OCI-LY1 (cell line): Measurements from ENCODE around the gene BCL2L11.
A peak's percentile ranks its signal among the peaks of the same experiment; 100 is the strongest.

Experiments used
- H2AFZ ChIP-seq: fragments of 200-600 bp; sonication (generic), shearing (Covaris generic); 2 replicates; pipeline ENCODE4 v1.6.0; 2014; ENCODE audit warnings: antibody characterized with exemption, mild to moderate bottlenecking, low read length
- H3F3A ChIP-seq: fragments of 200-600 bp; sonication (generic), shearing (Covaris generic); 2 replicates; pipeline ENCODE4 v1.6.0; 2014; ENCODE audit warnings: mild to moderate bottlenecking, antibody characterized with exemption, low read length, moderate library complexity; ENCODE audit not compliant: insufficient read depth
- H3K27ac ChIP-seq: fragments of 200-600 bp; sonication (generic); 2 replicates; pipeline ENCODE4 v1.5.1; 2014; ENCODE audit warnings: low read length, mixed run types, mild to moderate bottlenecking, low read depth; ENCODE audit not compliant: poor library complexity, severe bottlenecking
- H3K27me3 ChIP-seq: fragments of 200-600 bp; sonication (generic); 2 replicates; pipeline ENCODE4 v1.6.0; 2014; ENCODE audit warnings: antibody characterized with exemption, mild to moderate bottlenecking, low read length, moderate library complexity; ENCODE audit not compliant: insufficient read depth
- H3K36me3 ChIP-seq: fragments of 200-600 bp; sonication (generic); 2 replicates; pipeline ENCODE4 v1.6.1; 2014; ENCODE audit warnings: mild to moderate bottlenecking, antibody characterized with exemption, low read length, moderate library complexity, mixed read lengths; ENCODE audit not compliant: insufficient read depth
- H3K4me1 ChIP-seq: fragments of 200-600 bp; sonication (generic); 2 replicates; pipeline ENCODE4 v1.5.1; 2014; ENCODE audit warnings: mild to moderate bottlenecking, low read length, moderate library complexity; ENCODE audit not compliant: insufficient read depth, severe bottlenecking
- H3K4me2 ChIP-seq: fragments of 200-600 bp; sonication (generic), shearing (Covaris generic); 2 replicates; pipeline ENCODE4 v1.6.1; 2014; ENCODE audit warnings: low read length
- H3K4me3 ChIP-seq: fragments of 200-600 bp; sonication (generic); 2 replicates; pipeline ENCODE4 v1.5.1; 2014; ENCODE audit warnings: low read length, low read depth, mild to moderate bottlenecking, mixed read lengths; ENCODE audit not compliant: poor library complexity, severe bottlenecking
- H3K79me2 ChIP-seq: fragments of 200-600 bp; shearing (Covaris generic); 2 replicates; pipeline ENCODE4 v1.6.1; 2016; ENCODE audit warnings: mixed run types, low read length, mixed read lengths; ENCODE audit not compliant: insufficient read depth
- H3K9ac ChIP-seq: fragments of 200-600 bp; sonication (generic), shearing (Covaris generic); 2 replicates; pipeline ENCODE4 v1.6.1; 2014; ENCODE audit warnings: mild to moderate bottlenecking, low read length, mixed read lengths
- H3K9me2 ChIP-seq: fragments of 200-600 bp; sonication (generic), shearing (Covaris generic); 2 replicates; pipeline ENCODE4 v1.6.1; 2014; ENCODE audit warnings: low read depth, mild to moderate bottlenecking, low read length, mixed read lengths
- H3K9me3 ChIP-seq: fragments of 200-600 bp; shearing (Covaris generic); 2 replicates; pipeline ENCODE4 v1.6.1; 2014; ENCODE audit warnings: low read length, mixed read lengths
- H4K20me1 ChIP-seq: fragments of 200-600 bp; sonication (generic), shearing (Covaris generic); 2 replicates; pipeline ENCODE4 v1.6.0; 2016; ENCODE audit warnings: mild to moderate bottlenecking, low read length; ENCODE audit not compliant: insufficient read depth
- CTCF ChIP-seq: fragments of 200-600 bp; sonication (generic), shearing (Covaris generic); IDR thresholded peaks from 2 replicates; pipeline ENCODE4 v1.5.1; 2017; ENCODE audit warnings: mild to moderate bottlenecking, antibody characterized with exemption, low read length, moderate library complexity, mixed read lengths
- EZH2 ChIP-seq: fragments of 200-600 bp; sonication (generic), shearing (Covaris generic); IDR thresholded peaks from 2 replicates; pipeline ENCODE4 v1.8.0; 2017; ENCODE audit warnings: borderline replicate concordance, mixed run types, mild to moderate bottlenecking, antibody characterized with exemption, low read length, moderate library complexity, mixed read lengths

Gene BCL2L11

DNA sequence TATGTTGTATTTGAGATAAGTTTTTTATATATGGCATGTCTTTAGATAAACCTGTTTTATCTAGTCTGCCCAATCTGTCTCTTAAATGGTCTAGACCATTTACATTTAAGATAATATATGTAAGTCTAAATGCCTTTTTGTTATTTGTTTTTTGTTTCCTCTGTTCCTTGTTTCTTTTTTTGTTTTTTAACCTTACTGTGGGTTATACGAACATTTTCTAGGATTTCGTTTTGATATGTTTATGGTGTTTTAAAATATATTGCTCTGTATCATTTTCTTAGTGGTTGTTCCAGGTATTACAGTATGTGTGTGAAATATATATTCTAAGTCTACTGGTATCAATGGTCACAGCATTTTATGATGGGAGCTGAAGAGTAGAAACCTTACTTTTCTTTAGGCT is 13.3 kb downstream of the BCL2L11 start:
- Histone ChIP-seq H3F3A (0 out of 2 replicates have a peak, but pooled peaks cover 3% of the 10 kb centered on the region), H3K36me3 (peaks cover 99% of the 10 kb centered on the region), H4K20me1 (peaks cover 3% of the 10 kb centered on the region), H3K9me2 (no peaks in the 10 kb centered on the region), H3K9me3 (no peaks in the 10 kb centered on the region), H3K4me3 (no peak overlapping the region), H3K27me3 (no peaks in the 10 kb centered on the region), H3K79me2 (peaks cover 99% of the 10 kb centered on the region), H3K27ac (peak overlapping the region; percentile 37), H3K9ac (no peak overlapping the region), H2AFZ (no peak overlapping the region), H3K4me2 (peak overlapping the region; percentile 36; the same call in 1 of the 2 replicates), H3K4me1 (peaks cover 95% of the 10 kb centered on the region)
- TF ChIP-seq CTCF (no peak), EZH2 (no peak)

- Histone ChIP-seq H3K36me3 (peaks cover 99% of the 10 kb centered on the region), H3K4me1 (peaks cover 90% of the 10 kb centered on the region)
Observed at GRCh38 chr2:111135237-111135909, 14.7 kb downstream of the BCL2L11 start.

GRCh38 chr2:111135910-111136297 is 15.2 kb downstream of the BCL2L11 start:
- Histone ChIP-seq H4K20me1 (peaks cover 6% of the 10 kb centered on the region), H3K4me3 (no peak overlapping the region)
- TF ChIP-seq CTCF, result no peak
- TF ChIP-seq EZH2, result no peak

More at GRCh38 chr2:111135237-111135909, 14.7 kb downstream of the BCL2L11 start:
- Histone ChIP-seq H2AFZ (no peak overlapping the region), H3K27ac (peak overlapping the region; percentile 3), H3K79me2 (peaks cover 99% of the 10 kb centered on the region), H3K4me2 (no peak overlapping the region), H3F3A (0 out of 2 replicates have a peak, but pooled peaks cover 3% of the 10 kb centered on the region), H3K9me3 (no peaks in the 10 kb centered on the region), H3K9ac (no peak overlapping the region), H3K27me3 (no peaks in the 10 kb centered on the region), H4K20me1 (peaks cover 7% of the 10 kb centered on the region), H3K4me3 (no peak overlapping the region), H3K9me2 (no peaks in the 10 kb centered on the region)
- no peak for TF ChIP-seq CTCF
- TF ChIP-seq EZH2, result no peak

More at GRCh38 chr2:111135910-111136297, 15.2 kb downstream of the BCL2L11 start:
- H3K4me1 ChIP-seq, result peaks cover 87% of the 10 kb centered on the region
- H3K79me2 ChIP-seq, result peaks cover 99% of the 10 kb centered on the region
- no peaks in the 10 kb centered on the region for H3K9me2 ChIP-seq
- no peak overlapping the region for H2AFZ ChIP-seq
- H3K4me2 ChIP-seq, result no peak overlapping the region
- no peak overlapping the region for H3K27ac ChIP-seq
- H3K9ac ChIP-seq, result no peak overlapping the region
- no peaks in the 10 kb centered on the region for H3K9me3 ChIP-seq
- H3K27me3 ChIP-seq, result no peaks in the 10 kb centered on the region
- H3F3A ChIP-seq, result 0 out of 2 replicates have a peak, but pooled peaks cover 3% of the 10 kb centered on the region
- peaks cover 99% of the 10 kb centered on the region for H3K36me3 ChIP-seq
